ENCODE data around the gene OR2W1.

OR2W1 gene, protein sequence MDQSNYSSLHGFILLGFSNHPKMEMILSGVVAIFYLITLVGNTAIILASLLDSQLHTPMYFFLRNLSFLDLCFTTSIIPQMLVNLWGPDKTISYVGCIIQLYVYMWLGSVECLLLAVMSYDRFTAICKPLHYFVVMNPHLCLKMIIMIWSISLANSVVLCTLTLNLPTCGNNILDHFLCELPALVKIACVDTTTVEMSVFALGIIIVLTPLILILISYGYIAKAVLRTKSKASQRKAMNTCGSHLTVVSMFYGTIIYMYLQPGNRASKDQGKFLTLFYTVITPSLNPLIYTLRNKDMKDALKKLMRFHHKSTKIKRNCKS

DNA sequence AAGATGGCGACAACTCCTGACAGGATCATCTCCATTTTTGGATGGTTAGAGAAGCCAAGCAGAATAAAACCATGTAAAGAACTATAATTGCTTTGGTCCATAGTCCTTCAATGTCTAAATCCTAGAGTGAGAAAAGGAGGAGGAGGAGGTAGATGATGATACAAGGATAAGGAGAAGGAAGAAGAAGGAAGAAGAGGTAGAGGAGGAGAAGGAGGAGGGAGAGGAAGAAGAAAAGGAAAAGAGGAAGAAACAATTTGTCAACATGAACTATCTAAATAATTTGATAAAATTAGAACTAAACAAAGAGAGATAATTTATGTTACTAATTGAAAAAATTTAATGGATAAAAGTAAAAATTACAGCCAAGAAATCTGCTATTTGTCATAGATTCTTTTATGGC, at the start of gene OR2W1:
OR2W1 (minus strand) TSS at position 101 of the 400 bp plus-strand sequence; CDS start at position 101, 0 bp downstream.
- no peak for DNase-seq (ENCODE audit: low spot score)

DNA sequence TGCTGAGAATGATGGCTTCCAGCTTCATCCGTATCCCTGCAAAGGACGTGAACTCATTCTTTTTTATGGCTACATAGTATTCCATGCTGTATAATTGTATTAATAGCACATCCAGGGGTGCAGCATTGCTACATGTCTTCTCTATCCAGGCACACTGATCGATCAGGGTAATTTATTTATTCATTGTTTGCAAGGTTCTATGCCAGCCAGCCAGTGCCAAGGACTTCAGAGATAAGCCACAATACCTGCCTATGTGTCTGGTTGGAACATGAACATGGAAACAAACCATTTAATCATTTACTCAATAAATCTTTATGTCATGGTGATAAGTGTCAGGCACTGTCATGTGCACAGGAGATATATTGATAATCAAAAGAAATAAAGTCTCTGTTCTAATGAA, 48.0 kb upstream of the OR2W1 start:
- DNase-seq (ENCODE audit: low spot score), result no peak

DNA sequence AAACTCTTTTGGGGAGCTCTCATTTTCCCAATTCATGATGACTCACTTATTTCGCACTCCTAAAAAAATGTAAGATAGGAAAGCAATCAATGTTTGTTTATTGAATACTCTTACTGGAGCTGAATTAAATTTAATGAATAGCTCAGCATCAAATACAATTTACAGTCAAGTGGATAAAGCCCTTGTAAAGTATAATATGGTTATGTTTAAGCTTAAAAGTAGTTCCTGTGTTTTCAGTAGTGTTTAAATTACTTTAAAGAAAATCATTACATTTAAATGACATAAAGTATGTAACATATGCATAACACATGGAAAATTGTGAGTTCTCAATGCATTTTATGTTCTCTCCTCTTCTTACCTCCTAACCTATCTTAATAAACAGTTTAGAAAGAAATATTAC, 42.2 kb upstream of the OR2W1 start, which contains the start of gene OR2B3:
OR2B3 (minus strand) TSS at position 101 of the 400 bp plus-strand sequence; CDS start at position 36, 65 bp downstream.
- DNase-seq (ENCODE audit: low spot score), result no peak

DNA sequence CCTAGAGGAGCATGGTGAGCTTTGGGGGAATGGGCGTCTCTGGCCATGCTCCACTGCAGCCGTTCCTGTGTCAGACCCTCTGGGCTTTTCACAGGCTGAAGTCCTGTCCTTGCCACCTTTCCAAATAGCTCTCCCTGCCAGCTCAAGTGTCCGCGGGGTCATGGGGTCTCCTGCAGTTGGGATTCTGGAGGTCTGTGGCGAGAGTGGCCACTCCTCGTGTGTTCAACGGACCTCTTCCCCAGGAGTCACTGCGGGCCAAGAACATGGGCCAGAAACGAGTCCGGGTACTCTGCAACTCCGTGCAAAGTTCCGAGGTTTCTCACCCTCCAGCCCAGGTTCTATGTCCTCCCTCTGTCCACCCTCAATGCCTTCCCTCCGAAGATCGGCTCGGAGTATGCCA, 37.5 kb upstream of the OR2W1 start:
- no peak for DNase-seq (ENCODE audit: low spot score)

DNA sequence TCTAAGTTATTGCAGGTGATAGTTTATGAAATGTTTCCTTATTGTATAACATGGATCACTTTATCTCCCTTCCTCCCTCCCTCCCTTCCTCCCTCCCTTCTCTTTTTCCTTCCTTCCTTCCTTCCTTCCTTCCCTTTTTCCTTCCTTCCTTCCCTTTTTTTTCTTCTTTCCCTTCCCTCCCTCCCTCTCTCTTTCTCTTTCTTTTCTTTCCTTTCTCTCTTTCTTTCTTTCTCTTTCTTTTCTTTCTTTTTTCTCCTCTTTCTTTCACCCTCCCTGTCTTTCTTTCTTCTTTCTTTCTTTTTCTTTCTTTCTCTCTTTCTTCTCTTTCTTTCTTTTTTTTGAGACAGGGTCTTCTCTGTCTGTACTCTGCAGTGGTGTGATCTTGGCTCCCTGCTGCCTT, 36.3 kb upstream of the OR2W1 start:
- DNase-seq (ENCODE audit: low spot score), result no peak

DNA sequence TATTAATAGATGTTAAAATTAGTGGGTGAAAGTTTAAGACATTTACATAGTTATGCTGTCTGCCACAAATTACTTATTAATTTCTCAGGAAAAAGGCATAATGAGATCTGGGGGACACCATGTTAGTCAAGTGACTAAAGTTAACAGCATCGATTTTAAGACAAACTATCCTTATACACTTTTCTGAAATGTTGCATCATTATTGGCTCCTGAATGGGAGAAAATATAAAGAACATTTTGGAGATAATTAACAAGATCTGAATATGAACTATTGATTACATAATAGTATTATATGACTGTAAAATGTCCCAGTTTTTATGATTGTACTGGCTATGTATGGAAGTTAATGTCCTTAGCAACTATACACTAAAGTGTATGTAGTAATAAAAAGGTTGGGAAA, 34.2 kb upstream of the OR2W1 start:
- no peak for DNase-seq (ENCODE audit: low spot score)

DNA sequence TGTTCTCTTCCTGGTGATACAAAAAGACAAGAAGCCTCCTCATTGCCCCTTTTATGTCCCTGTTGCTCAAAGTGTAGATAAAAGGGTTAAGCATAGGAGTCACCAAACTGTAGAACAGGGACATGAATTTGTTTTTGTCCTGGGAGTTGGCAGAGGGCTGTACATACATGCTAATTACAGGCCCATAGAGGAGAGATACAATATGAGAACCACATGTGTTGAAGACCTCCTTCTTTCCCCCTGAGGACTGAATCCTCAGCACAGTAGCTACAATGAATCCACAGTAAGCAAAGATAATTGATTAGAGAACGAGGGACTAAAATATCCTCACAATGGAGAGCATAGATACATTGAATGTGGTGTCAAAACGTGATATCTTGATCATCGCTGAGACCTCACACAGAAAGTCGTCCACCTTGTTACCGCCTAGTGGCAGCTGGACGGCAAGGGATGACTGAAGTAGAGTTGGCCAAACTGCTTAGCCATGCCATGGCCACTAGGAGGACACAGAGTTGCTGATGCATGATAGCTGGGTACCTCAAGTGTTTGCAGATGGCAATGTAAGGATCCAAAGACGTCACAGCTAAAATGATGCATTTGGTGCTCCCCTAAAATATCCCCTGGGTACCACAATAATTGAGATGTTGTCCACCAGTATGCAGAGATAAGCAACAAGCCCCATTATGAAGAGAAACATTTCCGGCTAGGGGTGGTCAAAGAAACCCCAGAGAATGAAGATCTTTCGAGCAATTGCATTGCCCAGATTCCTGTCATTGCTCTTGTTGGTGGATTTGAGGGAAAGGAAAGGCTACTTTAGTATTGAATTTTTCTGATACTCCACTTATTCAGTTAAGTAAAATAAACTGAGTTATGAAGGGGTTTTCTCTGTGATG, 27.1 kb upstream of the OR2W1 start:
- DNase-seq (ENCODE audit: low spot score), result peak; percentile 53

DNA sequence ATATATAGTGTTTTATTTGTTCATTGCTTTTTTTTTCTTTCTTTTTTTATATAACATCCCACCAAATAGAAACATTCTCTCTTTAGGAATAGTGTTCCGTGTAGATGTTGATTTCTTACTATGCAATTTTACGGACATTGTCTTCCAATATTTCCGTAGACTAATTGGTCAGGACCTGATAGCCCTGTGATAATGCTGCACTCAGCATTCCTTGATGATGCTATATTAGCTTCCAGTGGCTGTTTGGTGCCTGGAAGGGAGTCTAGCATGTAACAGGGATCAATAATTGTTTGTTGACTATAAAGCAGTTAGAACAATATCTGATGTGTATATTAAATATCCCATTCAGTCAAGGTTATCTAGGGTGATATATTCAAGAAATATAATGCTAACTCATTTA, 6.7 kb upstream of the OR2W1 start:
- no peak for DNase-seq (ENCODE audit: low spot score)

DNA sequence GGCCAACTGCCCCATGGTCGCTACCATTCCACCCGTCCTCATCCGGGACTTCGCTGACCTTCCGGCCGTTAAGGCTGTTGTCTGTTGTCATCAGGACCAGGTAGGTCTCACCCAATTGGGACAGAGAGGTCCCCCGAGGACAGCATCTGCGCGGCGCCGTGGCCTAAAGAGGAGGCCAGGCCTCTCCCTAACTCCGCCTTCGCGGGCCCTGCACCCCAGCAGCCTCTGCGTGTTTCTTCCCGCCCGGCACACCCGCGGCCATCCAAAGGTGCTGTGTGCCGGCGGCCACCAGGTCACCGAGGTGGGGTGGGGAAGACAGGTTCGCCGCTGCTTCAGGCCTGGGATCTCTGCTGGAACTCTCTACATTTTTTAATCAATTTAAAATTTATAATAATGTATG, 9.0 kb downstream of the OR2W1 start:
- DNase-seq (ENCODE audit: low spot score), result no peak

DNA sequence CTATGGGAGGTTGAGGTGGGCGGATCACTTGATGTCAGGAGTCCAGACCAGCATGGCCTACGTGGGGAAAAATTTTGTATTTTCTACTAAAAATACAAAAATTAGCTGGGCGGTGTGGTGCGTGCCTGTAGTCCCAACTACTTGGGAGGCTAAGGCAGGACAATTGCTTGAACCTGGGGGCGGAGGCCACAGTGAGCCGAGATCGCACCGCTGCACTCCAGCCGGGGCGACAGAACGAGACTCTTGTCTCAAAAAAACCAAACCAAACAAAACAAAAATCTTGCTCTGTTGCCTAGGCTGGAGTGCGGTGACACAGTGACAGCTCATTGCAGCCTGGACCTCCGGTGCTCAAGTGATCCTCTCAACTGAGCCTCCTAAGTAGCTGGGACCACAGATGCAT, 16.2 kb downstream of the OR2W1 start:
- DNase-seq (ENCODE audit: low spot score), result no peak

DNA sequence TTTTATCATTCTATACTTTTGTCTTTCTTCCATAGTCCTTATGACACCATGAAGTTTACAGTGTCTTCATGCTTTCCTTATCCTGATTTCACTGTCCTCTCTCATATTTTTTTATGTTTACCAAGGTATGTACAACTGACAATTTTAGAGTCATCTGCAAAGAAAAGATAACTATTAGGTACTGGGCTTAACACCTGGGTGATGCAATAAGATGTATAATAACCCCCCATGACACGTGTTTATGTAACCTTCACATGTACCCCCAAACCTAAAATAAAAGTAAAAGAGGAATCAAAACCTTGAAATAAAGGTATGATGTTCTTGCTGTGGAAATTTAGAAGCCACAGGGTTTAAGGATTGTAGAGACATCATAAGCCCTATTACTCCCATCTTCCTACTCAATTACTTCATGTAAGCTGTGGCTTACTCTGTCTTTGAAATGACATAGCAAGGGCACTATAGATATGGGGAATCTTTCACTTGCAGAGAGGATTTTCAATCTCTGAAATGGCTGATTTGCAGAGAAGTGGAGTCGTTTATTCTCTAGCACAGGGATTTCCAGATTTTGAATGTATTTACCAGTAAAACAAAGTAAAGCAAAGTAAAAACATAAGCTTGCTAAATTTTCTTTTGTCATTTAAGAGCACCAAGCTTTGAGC, 18.9 kb downstream of the OR2W1 start:
- no peak for DNase-seq (ENCODE audit: low spot score)

DNA sequence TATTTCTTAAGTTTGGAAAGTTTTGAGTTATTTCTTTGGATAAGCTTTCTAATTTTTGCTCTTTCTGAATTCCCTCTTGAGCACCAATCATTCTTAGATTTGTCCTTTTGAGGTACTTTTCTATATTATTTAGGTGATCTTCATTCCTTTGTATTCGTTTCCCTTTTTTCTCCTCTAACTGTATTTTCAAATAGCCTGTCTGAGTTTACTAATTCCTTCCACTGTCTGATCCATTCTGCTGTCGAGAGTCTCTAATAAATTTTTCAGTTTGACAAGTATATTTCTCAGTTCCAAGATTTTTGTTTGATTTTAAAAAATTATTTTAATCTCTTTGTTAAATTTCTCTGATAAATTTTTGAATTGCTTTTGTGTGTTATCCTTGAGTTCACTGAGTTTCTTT, 23.5 kb downstream of the OR2W1 start:
- no peak for DNase-seq (ENCODE audit: low spot score)

DNA sequence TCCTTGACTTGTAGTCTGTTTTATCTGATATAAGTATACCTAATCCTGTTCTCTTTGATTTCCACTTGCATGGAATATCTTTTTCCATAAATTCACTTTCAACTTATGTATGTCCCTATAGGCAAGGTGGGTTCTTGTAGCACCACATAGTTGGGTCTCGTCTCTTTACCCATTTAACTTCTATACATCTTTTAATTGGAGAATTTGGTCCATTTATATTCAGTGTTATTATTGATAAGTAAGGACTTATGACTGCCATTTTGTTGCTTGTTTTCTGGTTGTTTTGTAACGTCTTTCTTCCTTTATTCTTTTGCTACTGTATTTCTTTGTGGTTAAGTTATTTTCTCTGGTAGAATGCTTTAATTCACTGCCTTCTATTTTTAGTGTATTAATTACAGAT, 25.3 kb downstream of the OR2W1 start:
- DNase-seq (ENCODE audit: low spot score), result no peak

DNA sequence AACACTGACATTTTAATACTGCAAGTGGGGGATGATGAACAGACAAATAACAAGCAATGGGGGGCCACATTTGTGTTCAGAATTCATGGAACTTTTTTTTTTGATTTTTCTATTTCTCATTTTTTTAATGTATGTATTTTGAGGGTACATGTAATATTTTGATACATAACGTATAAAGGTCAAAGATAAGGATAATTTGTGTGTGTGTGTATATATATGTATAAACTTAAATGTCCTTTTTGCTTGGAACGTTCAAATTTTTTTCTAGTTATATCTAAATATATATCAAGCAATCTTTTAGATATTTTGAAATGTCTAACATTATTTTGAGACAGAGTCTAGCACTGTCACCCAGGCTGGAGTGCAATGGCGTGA, 27.6 kb downstream of the OR2W1 start:
- no peak for DNase-seq (ENCODE audit: low spot score)

DNA sequence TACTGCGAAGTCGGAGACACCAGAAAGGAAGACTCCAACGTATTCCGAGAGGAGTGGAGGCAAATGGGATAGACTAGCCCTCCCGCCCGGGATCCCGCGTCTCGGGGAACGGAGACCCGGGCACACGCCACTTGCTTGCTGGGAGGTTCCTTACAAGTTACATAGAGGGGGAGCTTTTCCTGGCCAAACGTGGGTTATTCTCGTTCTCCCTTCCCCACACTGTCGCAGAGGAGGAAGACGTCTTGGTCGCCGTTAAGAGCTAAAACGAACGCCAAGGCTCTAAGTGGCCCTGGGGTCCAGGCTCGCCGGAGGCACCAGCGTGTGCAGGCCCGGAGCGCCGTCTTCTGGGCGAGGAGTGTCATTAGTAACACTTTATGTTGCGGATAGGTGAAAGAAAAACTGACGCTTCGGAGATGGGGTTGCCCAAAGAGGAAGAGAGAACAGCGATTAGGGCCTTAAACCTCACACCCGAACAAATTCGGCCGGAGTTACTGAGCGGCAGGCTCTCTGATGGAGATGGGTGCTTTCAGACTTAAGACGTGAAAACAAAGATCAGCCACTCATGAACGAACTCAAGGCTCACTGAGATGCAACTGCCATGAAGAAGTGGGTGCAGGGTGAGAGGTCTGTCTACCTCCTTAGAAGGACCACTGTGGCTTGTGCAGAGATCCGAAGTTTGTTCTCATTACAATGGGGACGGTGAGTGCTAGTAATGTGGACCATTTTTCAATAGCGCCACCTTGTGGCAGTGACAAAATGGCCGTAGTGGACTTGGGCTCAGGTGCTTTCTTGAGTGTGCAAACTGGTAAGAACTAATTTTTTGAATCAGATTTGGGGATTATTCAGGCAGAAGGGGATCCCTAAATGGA, 28.2 kb downstream of the OR2W1 start:
- peak; percentile 71 for DNase-seq (ENCODE audit: low spot score)

DNA sequence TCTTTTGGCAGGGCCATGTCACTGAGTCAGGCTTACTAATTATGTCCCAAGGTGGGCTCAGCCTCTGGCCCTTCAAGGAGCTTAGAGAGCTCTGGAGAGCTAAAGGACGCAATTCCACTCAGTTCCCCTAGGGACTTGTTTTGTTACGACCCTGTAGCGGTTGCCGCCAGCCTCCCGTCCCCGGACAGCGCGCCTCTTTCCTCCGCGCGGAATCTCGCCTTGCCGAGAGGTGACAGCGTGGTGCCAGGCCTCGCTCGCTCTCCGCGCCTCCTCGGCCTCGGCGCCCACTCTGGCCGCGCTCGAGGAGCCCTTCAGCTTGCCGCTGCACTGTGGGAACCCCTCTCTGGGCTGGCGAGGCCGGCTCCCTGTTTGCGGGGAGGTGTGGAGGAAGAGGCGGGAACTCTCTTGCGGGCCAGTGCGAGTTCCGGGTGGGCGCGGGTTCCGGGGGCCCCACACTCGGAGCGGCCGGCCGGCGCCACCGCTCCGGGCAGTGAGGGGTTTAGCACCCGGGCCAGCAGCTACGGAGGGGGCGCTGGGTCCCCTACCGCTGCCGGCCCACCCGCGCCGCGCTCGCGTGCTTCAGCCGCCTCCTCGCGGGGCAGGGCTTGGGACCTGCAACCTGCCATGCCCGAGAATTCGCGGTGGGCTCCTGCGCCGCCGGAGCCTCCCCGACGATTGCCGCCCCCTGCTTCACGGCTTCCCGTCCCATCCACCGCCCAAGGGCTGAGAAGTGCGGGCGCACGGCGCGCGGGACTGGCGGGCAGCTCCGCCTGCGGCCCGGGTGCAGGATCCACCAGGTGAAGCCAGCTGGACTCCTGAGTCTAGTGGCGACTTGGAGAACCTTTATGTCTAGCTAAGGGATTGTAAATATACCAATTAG, 30.0 kb downstream of the OR2W1 start:
- DNase-seq (ENCODE audit: low spot score), result peak; percentile 22

DNA sequence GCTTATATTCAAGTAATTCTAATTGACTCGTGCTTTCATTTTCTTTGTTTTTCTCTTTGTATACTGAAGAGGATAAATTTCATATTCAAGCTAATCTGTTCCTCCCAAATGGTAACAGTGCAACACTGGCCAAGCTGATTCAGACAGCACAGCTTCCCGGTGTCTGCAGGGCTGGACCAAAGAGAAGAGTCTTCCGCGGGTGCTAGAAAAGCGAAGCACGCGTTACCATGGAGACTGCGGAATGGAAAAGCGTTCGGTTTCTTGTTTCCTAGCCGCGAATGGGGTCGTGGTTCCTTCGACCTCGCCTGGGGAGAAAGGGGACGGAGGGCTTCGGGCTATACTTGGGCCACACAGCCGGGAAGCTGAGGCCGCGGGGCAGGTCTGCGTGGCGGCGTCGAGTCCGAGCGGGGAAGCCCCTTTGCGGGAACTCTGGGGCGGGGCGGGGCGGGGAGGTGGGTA, 33.7 kb downstream of the OR2W1 start:
- DNase-seq (ENCODE audit: low spot score), result peak; percentile 68

DNA sequence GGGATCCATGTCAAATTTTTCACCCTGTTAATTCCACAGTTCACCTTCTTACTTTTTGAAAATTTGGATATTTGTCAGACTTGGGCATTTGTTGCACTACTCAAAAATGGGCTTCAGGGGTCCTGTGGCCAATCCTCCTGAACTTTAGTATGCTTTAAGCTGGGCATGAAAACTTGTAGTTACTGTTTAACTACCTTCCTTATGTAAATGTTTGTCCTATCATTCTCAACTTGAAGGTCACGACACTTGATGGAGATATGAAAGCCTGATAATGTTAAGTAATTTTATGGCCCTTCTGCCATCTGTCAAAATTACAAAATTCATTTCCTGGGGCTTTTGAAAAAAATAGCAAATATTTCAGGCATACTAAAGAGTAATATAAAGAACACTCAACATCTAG, 35.6 kb downstream of the OR2W1 start:
- DNase-seq (ENCODE audit: low spot score), result no peak

DNA sequence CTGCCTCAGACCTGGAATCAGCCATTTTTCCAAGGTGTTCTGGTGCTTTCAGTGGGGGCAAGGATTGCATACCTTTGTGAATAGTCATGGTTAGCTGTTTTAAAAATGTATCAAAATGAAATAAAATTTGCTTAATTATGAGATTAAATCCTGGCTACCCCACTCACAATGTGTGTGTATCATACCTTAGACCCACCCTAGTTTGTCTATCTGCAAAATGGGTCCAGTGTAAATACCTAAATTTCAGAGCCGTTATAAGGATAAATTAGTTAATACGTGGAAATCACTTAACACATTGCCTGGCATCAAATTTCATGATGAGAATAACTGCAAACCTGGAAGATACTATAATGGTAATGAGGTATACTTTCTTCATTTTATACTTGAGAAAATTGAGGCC, 36.9 kb downstream of the OR2W1 start:
- DNase-seq (ENCODE audit: low spot score), result no peak

DNA sequence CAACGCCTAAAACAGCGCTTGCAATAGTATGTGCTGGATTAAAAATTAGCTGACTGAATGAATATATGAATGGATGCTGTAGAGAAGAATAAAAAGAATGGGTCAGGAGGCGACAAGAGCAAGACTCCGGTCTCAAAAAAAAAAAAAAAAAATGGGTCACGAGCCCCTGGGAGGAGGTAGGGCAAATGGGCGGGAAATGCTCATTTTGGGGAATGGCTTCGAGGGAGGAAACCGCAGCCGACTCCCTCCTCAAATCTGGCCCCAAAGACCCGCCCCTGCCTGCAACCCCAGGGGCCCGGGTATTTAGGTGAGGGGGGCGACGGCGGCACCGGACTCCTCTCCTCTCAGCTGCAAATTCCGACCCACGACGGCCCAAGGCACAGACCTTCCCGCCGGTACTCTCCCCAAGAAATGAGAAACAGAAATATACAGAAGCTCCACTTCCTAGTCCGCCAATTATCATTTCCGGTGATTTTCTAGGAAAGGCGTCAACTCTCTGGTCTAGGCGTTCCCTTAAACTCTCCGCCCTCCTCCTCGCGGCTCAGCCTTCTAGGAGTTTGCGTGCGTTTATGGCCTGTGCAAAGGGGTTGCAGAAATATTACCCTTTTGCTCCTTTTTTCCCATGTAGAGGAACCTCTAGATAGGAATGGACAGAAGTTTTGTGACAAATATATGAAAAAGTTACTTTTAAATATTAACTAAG, 39.6 kb downstream of the OR2W1 start, which contains the start of gene ZNF311:
ZNF311 (minus strand) TSS at position 133 of the 703 bp plus-strand sequence. CDS start 1,361 bp downstream, outside the sequence.
- DNase-seq (ENCODE audit: low spot score), result peak; percentile 96

Measured in COLO829 (cell line).